Measurements from ENCODE around the gene MMAB. TPM values are rescaled to one million over a fixed set of nuclear protein-coding genes. Genes with fewer than 3 reads are reported as not detected.

Gene MMAB
- total and polyA plus RNA-seq, 2 of the 13 experiments (the other 11 are each of a cell fraction or from before 2014, with no cell fraction given): 26.1 to 77.3 TPM

DNA sequence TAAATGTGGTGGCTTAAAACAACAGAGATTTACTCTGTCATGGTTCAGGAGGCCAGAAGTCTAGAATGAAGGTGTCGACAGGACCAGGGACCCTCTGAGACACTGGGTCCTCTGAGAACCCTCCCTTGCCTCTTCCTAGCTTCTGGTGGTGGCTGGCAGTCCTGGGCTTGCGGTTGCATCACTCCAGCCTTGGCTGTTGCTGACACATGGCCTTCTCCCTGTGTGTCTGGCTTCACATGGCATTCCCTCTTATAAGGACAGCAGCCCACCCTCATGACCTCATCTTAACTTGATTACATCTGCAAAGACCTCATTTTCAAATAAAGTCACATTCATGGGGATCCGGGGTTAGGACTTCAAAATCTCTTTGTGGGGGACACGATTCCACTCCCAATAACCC is 37.2 kb upstream of the MMAB start:
- TF ChIP-seq ZNF776 (CRISPR knock-in tag; IDR thresholded peaks at IDR 0.05) (no peak), CEBPB (IDR thresholded peaks at IDR 0.05; ENCODE audit: borderline replicate concordance, low read depth, low read length) (peak; percentile 59; the same call in 1 of the 2 replicates), ZNF33B (CRISPR knock-in tag; IDR thresholded peaks at IDR 0.05) (no peak)
- Histone ChIP-seq H3K9me3 (ENCODE audit: low read length) (no peaks in the 10 kb centered on the region), H3K4me3 (replicated peaks in 1 of 3; ENCODE audit: insufficient read depth in 1 of 3, low read depth in 2 of 3, low read length in 3 of 3) (no peak overlapping the region), H3K9ac (ENCODE audit: insufficient read depth, low read depth, low read length) (no peak overlapping the region), H3K27ac (ENCODE audit: extremely low read length, insufficient read depth, low read length) (no peak overlapping the region), H2AFZ (ENCODE audit: low read length) (no peak overlapping the region), H3K4me2 (ENCODE audit: low read depth, low read length) (no peak overlapping the region), H3K27me3 (ENCODE audit: control insufficient read depth in 1 of 2, insufficient read depth in 2 of 2, low read length in 2 of 2) (peaks cover 4 to 25% of the 10 kb centered on the region in 2 experiments; a peak in 4 of 5 replicates), H3K79me2 (ENCODE audit: insufficient read depth, low read length) (no peaks in the 10 kb centered on the region), H3K4me1 (ENCODE audit: insufficient read depth, low read length) (peaks cover 23% of the 10 kb centered on the region), H3K36me3 (replicated peaks in 1 of 2; ENCODE audit: control insufficient read depth in 1 of 2, insufficient read depth in 2 of 2, low read length in 2 of 2) (no peaks in the 10 kb centered on the region), H4K20me1 (ENCODE audit: insufficient read depth, low read length) (no peaks in the 10 kb centered on the region)
- WGBS (ENCODE audit: low lambda C conversion rate): 64% methylated on average over 3 of the region's 4 CpGs
- intact Hi-C loops (cut with micrococcal nuclease; ENCODE audit: unreplicated experiment) (no loop called here), in situ Hi-C loops (cut with HindIII; ENCODE audit: extremely low pct_ligation_motif_present, low pct_unique_long_range_greater_than_20kb) (no loop called here)
- ATAC-seq (no peak), DNase-seq (ENCODE audit: low spot score) (no peak), FAIRE-seq (no peak)
- no TSS peak for BruUV-seq (replicated peaks)
- ChIA-PET CTCF (ENCODE audit: low intra/inter-chr PET ratio, low total read pairs) (no interaction called here), POLR2A (no interaction called here)

DNA sequence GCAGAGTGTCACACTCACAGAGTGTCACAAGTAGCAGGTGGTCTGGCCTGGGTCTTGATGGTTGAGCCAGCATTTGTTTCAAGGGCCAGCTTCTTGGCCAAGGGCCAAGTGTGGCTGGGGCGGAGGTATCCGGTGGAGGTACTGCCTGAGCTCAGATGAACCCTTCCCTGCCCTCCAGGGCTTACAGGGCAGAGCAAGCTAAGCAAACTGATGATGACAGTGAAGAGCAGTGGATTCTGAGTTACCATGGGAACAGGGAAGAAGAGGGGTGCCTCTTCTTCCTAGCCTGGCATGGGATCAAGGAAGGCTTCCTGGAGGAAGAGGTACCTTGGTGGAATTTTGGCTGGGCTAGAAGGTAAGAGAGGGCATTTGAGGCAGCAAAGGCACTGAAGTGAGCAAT is 36.0 kb upstream of the MMAB start:
- ChIA-PET CTCF (ENCODE audit: low intra/inter-chr PET ratio, low total read pairs) (no interaction called here), POLR2A (no interaction called here)
- peaks cover 35% of the 10 kb centered on the region for H3K4me1 ChIP-seq (ENCODE audit: insufficient read depth, low read length)
- TF ChIP-seq, protein P1, sequence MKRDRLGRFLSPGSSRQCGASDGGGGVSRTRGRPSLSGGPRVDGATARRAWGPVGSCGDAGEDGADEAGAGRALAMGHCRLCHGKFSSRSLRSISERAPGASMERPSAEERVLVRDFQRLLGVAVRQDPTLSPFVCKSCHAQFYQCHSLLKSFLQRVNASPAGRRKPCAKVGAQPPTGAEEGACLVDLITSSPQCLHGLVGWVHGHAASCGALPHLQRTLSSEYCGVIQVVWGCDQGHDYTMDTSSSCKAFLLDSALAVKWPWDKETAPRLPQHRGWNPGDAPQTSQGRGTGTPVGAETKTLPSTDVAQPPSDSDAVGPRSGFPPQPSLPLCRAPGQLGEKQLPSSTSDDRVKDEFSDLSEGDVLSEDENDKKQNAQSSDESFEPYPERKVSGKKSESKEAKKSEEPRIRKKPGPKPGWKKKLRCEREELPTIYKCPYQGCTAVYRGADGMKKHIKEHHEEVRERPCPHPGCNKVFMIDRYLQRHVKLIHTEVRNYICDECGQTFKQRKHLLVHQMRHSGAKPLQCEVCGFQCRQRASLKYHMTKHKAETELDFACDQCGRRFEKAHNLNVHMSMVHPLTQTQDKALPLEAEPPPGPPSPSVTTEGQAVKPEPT (CRISPR knock-in tag; IDR thresholded peaks at IDR 0.05; ENCODE audit: low read depth): no peak
- TF ChIP-seq ZFP82 (CRISPR knock-in tag; IDR thresholded peaks at IDR 0.05; ENCODE audit: borderline replicate concordance) (no peak), NFIB (CRISPR knock-in tag; IDR thresholded peaks at IDR 0.05; ENCODE audit: borderline replicate concordance) (0 out of 2 replicates have a peak, but pooled peaks have one; percentile 74), ZNF768 (CRISPR knock-in tag; IDR thresholded peaks at IDR 0.05) (peak; percentile 43; the same call in 1 of the 2 replicates), RFX1 (IDR thresholded peaks at IDR 0.05) (peak; percentile 28; the same call in 1 of the 2 replicates)
- no peak overlapping the region for H2AFZ ChIP-seq (ENCODE audit: low read length)
- no peak for DNase-seq (ENCODE audit: low spot score)
- H3K79me2 ChIP-seq (ENCODE audit: insufficient read depth, low read length): no peaks in the 10 kb centered on the region
- no peak for FAIRE-seq
- no TSS peak for BruUV-seq (replicated peaks)
- H3K27me3 ChIP-seq (ENCODE audit: control insufficient read depth in 1 of 2, insufficient read depth in 2 of 2, low read length in 2 of 2): peaks cover 4 to 17% of the 10 kb centered on the region in 2 experiments; a peak in 4 of 5 replicates
- no peaks in the 10 kb centered on the region for H3K9me3 ChIP-seq (ENCODE audit: low read length)
- intact Hi-C loops (cut with micrococcal nuclease; ENCODE audit: unreplicated experiment) (no loop called here), in situ Hi-C loops (cut with HindIII; ENCODE audit: extremely low pct_ligation_motif_present, low pct_unique_long_range_greater_than_20kb) (no loop called here)
- no peaks in the 10 kb centered on the region for H3K36me3 ChIP-seq (replicated peaks in 1 of 2; ENCODE audit: control insufficient read depth in 1 of 2, insufficient read depth in 2 of 2, low read length in 2 of 2)
- no peaks in the 10 kb centered on the region for H4K20me1 ChIP-seq (ENCODE audit: insufficient read depth, low read length)
- H3K4me3 ChIP-seq (replicated peaks in 1 of 3; ENCODE audit: insufficient read depth in 1 of 3, low read depth in 2 of 3, low read length in 3 of 3): no peak overlapping the region
- H3K4me2 ChIP-seq (ENCODE audit: low read depth, low read length): no peak overlapping the region
- no peak overlapping the region for H3K27ac ChIP-seq (ENCODE audit: extremely low read length, insufficient read depth, low read length)
- H3K9ac ChIP-seq (ENCODE audit: insufficient read depth, low read depth, low read length): no peak overlapping the region
- ATAC-seq: no peak
- 0% methylated on average over 2 of the region's 2 CpGs for WGBS (ENCODE audit: low lambda C conversion rate)

All from HepG2 (cell line).